Myocyte (in vitro differentiated cells): ENCODE measurements around the gene MEG3. TPM values are rescaled to one million over a fixed set of nuclear protein-coding genes. Genes with fewer than 3 reads are reported as not detected.

Experiments used
- DNase-seq: peaks from one replicate; pipeline ENCODE4 v3.0.0-alpha.2; 2012; ENCODE audit warnings: low read depth
- total RNA-seq: library from RNA; depleted of rRNA; stranded (reverse); fragments of >200 nt; gene quantifications from 2 replicates; pipeline ENCODE4 v1.2.3, GENCODE V29; 2014

Gene MEG3
- total RNA-seq, 1 donor from 2014 or later: 289 TPM

GRCh38 chr14:100845341-100845740 is 19.4 kb downstream of the MEG3 start:
- no peak for DNase-seq

- no peak for DNase-seq
Measured at GRCh38 chr14:100846309-100846859, 20.5 kb downstream of the MEG3 start.

GRCh38 chr14:100849115-100849781 is 23.3 kb downstream of the MEG3 start:
- no peak for DNase-seq

- DNase-seq: no peak
Measured at GRCh38 chr14:100850841-100851585, 25.1 kb downstream of the MEG3 start.

GRCh38 chr14:100851586-100851916 is 25.6 kb downstream of the MEG3 start:
- DNase-seq: no peak

GRCh38 chr14:100851946-100852620 is 26.2 kb downstream of the MEG3 start:
- no peak for DNase-seq

- DNase-seq: no peak
Measured at GRCh38 chr14:100854435-100854834, 28.5 kb downstream of the MEG3 start.

GRCh38 chr14:100855256-100855930 is 29.5 kb downstream of the MEG3 start:
- no peak for DNase-seq

GRCh38 chr14:100856056-100856950 is 30.4 kb downstream of the MEG3 start:
- DNase-seq: no peak

- DNase-seq: no peak
Measured at GRCh38 chr14:100857233-100857922, 31.5 kb downstream of the MEG3 start.

GRCh38 chr14:100857923-100858837 is 32.3 kb downstream of the MEG3 start:
- DNase-seq: no peak

GRCh38 chr14:100858838-100859220 is 32.9 kb downstream of the MEG3 start:
- DNase-seq: no peak

GRCh38 chr14:100859781-100860180 is 33.9 kb downstream of the MEG3 start:
- DNase-seq: no peak

GRCh38 chr14:100860556-100861187 is 34.8 kb downstream of the MEG3 start:
- no peak for DNase-seq

- DNase-seq: no peak
Measured at GRCh38 chr14:100861188-100861936, 35.4 kb downstream of the MEG3 start.

- no peak for DNase-seq
Measured at GRCh38 chr14:100861937-100862247, 36.0 kb downstream of the MEG3 start.

- no peak for DNase-seq
Measured at GRCh38 chr14:100862277-100862676, 36.4 kb downstream of the MEG3 start.

- DNase-seq: no peak
Measured at GRCh38 chr14:100862793-100863192, 36.9 kb downstream of the MEG3 start.
